ENCODE measurements around the gene HHIP. TPM values are rescaled to one million over a fixed set of nuclear protein-coding genes. Genes with fewer than 3 reads are reported as not detected.
A peak's percentile ranks its signal among the peaks of the same experiment; 100 is the strongest.

Gene HHIP
- total RNA-seq, 5 donors from 2014 or later (not counting 1 experiment from before 2014, with no cell fraction given): 0.03 to 0.85 TPM; not detected in 3

GRCh38 chr4:144647095-144647561, 1.2 kb downstream of the HHIP start:
- ChIA-PET CTCF (no interaction called here), POLR2A (no interaction called here)
- H3K27ac Mint-ChIP-seq: no peak overlapping the region
- H3K4me3 Mint-ChIP-seq: peak overlapping the region; percentile 68 to 83 (median 68)
- H3K4me1 Mint-ChIP-seq: peaks cover 17 to 23% (median 21%) of the 10 kb centered on the region in 3 donors
- H3K27ac ChIP-seq (ENCODE audit: low read length): no peak overlapping the region
- no peaks in the 10 kb centered on the region for H3K36me3 ChIP-seq (ENCODE audit: control insufficient read depth in 2 of 2, extremely low read depth in 1 of 2, insufficient read depth in 1 of 2, low read length in 1 of 2)
- H3K4me3 ChIP-seq (ENCODE audit: control insufficient read depth in 1 of 2, extremely low read depth in 1 of 2, low read length in 1 of 2): peak overlapping the region in 1 of 2 donors; percentile 90
- H3K36me3 Mint-ChIP-seq: no peaks in the 10 kb centered on the region
- peaks cover 14 to 16% of the 10 kb centered on the region in 2 experiments for H3K4me1 ChIP-seq (ENCODE audit: control insufficient read depth in 1 of 2, extremely low read depth in 1 of 2, insufficient read depth in 2 of 2, low read length in 2 of 2)
- peaks cover 0 to 24% of the 10 kb centered on the region in 2 experiments for H3K27me3 ChIP-seq (replicated peaks in 1 of 2; ENCODE audit: control insufficient read depth in 2 of 2, extremely low read depth in 1 of 2, insufficient read depth in 2 of 2, low read length in 1 of 2)
- no peaks in the 10 kb centered on the region for H3K9me3 ChIP-seq
- ATAC-seq (replicated peaks in 1 of 4): peak in 1 of 4 experiments; percentile 53
- H3K27me3 Mint-ChIP-seq: peaks cover 35 to 43% of the 10 kb centered on the region in 2 donors
- H3K9me3 Mint-ChIP-seq: no peaks in the 10 kb centered on the region
- 3% methylated on average over 8 of the region's 20 CpGs for WGBS (ENCODE audit: insufficient coverage)
- DNase-seq: peak in 1 of 35 experiments; percentile 6

- Histone ChIP-seq H3K27me3 (replicated peaks in 1 of 2; ENCODE audit: control insufficient read depth in 2 of 2, extremely low read depth in 1 of 2, insufficient read depth in 2 of 2, low read length in 1 of 2) (peaks cover 0 to 24% of the 10 kb centered on the region in 2 experiments), H3K9me3 (no peaks in the 10 kb centered on the region), H3K4me3 (ENCODE audit: control insufficient read depth in 1 of 2, extremely low read depth in 1 of 2, low read length in 1 of 2) (peak overlapping the region in 1 of 2 donors; percentile 90), H3K27ac (ENCODE audit: low read length) (no peak overlapping the region), H3K4me1 (ENCODE audit: control insufficient read depth in 1 of 2, extremely low read depth in 1 of 2, insufficient read depth in 2 of 2, low read length in 2 of 2) (peaks cover 14 to 16% of the 10 kb centered on the region in 2 experiments), H3K36me3 (ENCODE audit: control insufficient read depth in 2 of 2, extremely low read depth in 1 of 2, insufficient read depth in 1 of 2, low read length in 1 of 2) (no peaks in the 10 kb centered on the region)
- Mint-ChIP-seq H3K4me3 (peak overlapping the region in 2 of 3 donors; percentile 68 to 83), H3K9me3 (no peaks in the 10 kb centered on the region), H3K4me1 (peaks cover 17 to 23% (median 21%) of the 10 kb centered on the region in 3 donors), H3K27ac (no peak overlapping the region), H3K36me3 (no peaks in the 10 kb centered on the region), H3K27me3 (peaks cover 35 to 43% of the 10 kb centered on the region in 2 donors)
- CTCF ChIA-PET: no interaction called here
- DNase-seq (no peak), ATAC-seq (replicated peaks in 1 of 4) (no peak)
- no CpG with 5 or more reads among the region's 4 CpGs for WGBS (ENCODE audit: insufficient coverage)
- POLR2A ChIA-PET: no interaction called here
Measured at GRCh38 chr4:144647590-144647989, 1.6 kb downstream of the HHIP start.

GRCh38 chr4:144648042-144648441, 2.1 kb downstream of the HHIP start:
- Histone ChIP-seq H3K36me3 (ENCODE audit: control insufficient read depth in 2 of 2, extremely low read depth in 1 of 2, insufficient read depth in 1 of 2, low read length in 1 of 2) (no peaks in the 10 kb centered on the region), H3K4me3 (ENCODE audit: control insufficient read depth in 1 of 2, extremely low read depth in 1 of 2, low read length in 1 of 2) (no peak overlapping the region), H3K27me3 (replicated peaks in 1 of 2; ENCODE audit: control insufficient read depth in 2 of 2, extremely low read depth in 1 of 2, insufficient read depth in 2 of 2, low read length in 1 of 2) (peaks cover 0 to 24% of the 10 kb centered on the region in 2 experiments), H3K4me1 (ENCODE audit: control insufficient read depth in 1 of 2, extremely low read depth in 1 of 2, insufficient read depth in 2 of 2, low read length in 2 of 2) (peaks cover 14 to 16% of the 10 kb centered on the region in 2 experiments), H3K27ac (ENCODE audit: low read length) (no peak overlapping the region), H3K9me3 (no peaks in the 10 kb centered on the region)
- peaks cover 35 to 43% of the 10 kb centered on the region in 2 donors for H3K27me3 Mint-ChIP-seq
- DNase-seq: no peak
- H3K36me3 Mint-ChIP-seq: no peaks in the 10 kb centered on the region
- POLR2A ChIA-PET: no interaction called here
- no peak for ATAC-seq (replicated peaks in 1 of 4)
- CTCF ChIA-PET: interaction anchor here in 1 of 2 donors (0.5 kb wide), 1 partner anchor 341 kb away, joined by 3 read pairs; no protein-coding TSS in a partner anchor
- peak overlapping the region in 1 of 3 donors; percentile 83 for H3K4me3 Mint-ChIP-seq
- H3K27ac Mint-ChIP-seq: no peak overlapping the region
- H3K4me1 Mint-ChIP-seq: peaks cover 17 to 23% (median 21%) of the 10 kb centered on the region in 3 donors
- WGBS (ENCODE audit: insufficient coverage): no CpG with 5 or more reads among the region's 2 CpGs
- H3K9me3 Mint-ChIP-seq: no peaks in the 10 kb centered on the region

GRCh38 chr4:144649646-144650045, 3.7 kb downstream of the HHIP start:
- H3K27ac Mint-ChIP-seq: no peak overlapping the region
- Histone ChIP-seq H3K27me3 (replicated peaks in 1 of 2; ENCODE audit: control insufficient read depth in 2 of 2, extremely low read depth in 1 of 2, insufficient read depth in 2 of 2, low read length in 1 of 2) (peaks cover 0 to 24% of the 10 kb centered on the region in 2 experiments), H3K4me3 (ENCODE audit: control insufficient read depth in 1 of 2, extremely low read depth in 1 of 2, low read length in 1 of 2) (no peak overlapping the region), H3K27ac (ENCODE audit: low read length) (no peak overlapping the region), H3K36me3 (ENCODE audit: control insufficient read depth in 2 of 2, extremely low read depth in 1 of 2, insufficient read depth in 1 of 2, low read length in 1 of 2) (no peaks in the 10 kb centered on the region), H3K4me1 (ENCODE audit: control insufficient read depth in 1 of 2, extremely low read depth in 1 of 2, insufficient read depth in 2 of 2, low read length in 2 of 2) (peaks cover 14 to 16% of the 10 kb centered on the region in 2 experiments), H3K9me3 (no peaks in the 10 kb centered on the region)
- ChIA-PET POLR2A (no interaction called here), CTCF (no interaction called here)
- H3K27me3 Mint-ChIP-seq: peaks cover 32 to 40% of the 10 kb centered on the region in 2 donors
- WGBS (ENCODE audit: insufficient coverage): no CpG with 5 or more reads among the region's 1 CpG
- H3K9me3 Mint-ChIP-seq: no peaks in the 10 kb centered on the region
- H3K4me1 Mint-ChIP-seq: peaks cover 17 to 23% (median 21%) of the 10 kb centered on the region in 3 donors
- H3K4me3 Mint-ChIP-seq: no peak overlapping the region
- ATAC-seq (replicated peaks in 1 of 4) (no peak), DNase-seq (no peak)
- no peaks in the 10 kb centered on the region for H3K36me3 Mint-ChIP-seq

- H3K9me3 Mint-ChIP-seq: no peaks in the 10 kb centered on the region
- H3K36me3 ChIP-seq (ENCODE audit: control insufficient read depth in 2 of 2, extremely low read depth in 1 of 2, insufficient read depth in 1 of 2, low read length in 1 of 2): no peaks in the 10 kb centered on the region
- no peak overlapping the region for H3K27ac Mint-ChIP-seq
- H3K4me1 Mint-ChIP-seq: peaks cover 17 to 21% (median 21%) of the 10 kb centered on the region in 3 donors
- peaks cover 14 to 16% of the 10 kb centered on the region in 2 experiments for H3K4me1 ChIP-seq (ENCODE audit: control insufficient read depth in 1 of 2, extremely low read depth in 1 of 2, insufficient read depth in 2 of 2, low read length in 2 of 2)
- H3K4me3 Mint-ChIP-seq: no peak overlapping the region
- H3K27me3 Mint-ChIP-seq: peaks cover 26 to 39% of the 10 kb centered on the region in 2 donors
- H3K27me3 ChIP-seq (replicated peaks in 1 of 2; ENCODE audit: control insufficient read depth in 2 of 2, extremely low read depth in 1 of 2, insufficient read depth in 2 of 2, low read length in 1 of 2): peaks cover 0 to 16% of the 10 kb centered on the region in 2 experiments
- H3K4me3 ChIP-seq (ENCODE audit: control insufficient read depth in 1 of 2, extremely low read depth in 1 of 2, low read length in 1 of 2): no peak overlapping the region
- ATAC-seq (replicated peaks in 1 of 4) (no peak), DNase-seq (no peak)
- CTCF ChIA-PET: no interaction called here
- no peaks in the 10 kb centered on the region for H3K36me3 Mint-ChIP-seq
- H3K9me3 ChIP-seq: no peaks in the 10 kb centered on the region
- no peak overlapping the region for H3K27ac ChIP-seq (ENCODE audit: low read length)
- WGBS (ENCODE audit: insufficient coverage): no CpG with 5 or more reads among the region's 5 CpGs
- POLR2A ChIA-PET: no interaction called here
Measured at GRCh38 chr4:144650311-144651005, 4.5 kb downstream of the HHIP start.

- CTCF ChIA-PET: interaction anchor here in 1 of 2 donors (0.6 kb wide), 1 partner anchor 56 kb away, joined by 3 read pairs; no protein-coding TSS in a partner anchor
- Histone ChIP-seq H3K27ac (ENCODE audit: low read length) (no peak overlapping the region), H3K27me3 (replicated peaks in 1 of 2; ENCODE audit: control insufficient read depth in 2 of 2, extremely low read depth in 1 of 2, insufficient read depth in 2 of 2, low read length in 1 of 2) (no peaks in the 10 kb centered on the region), H3K9me3 (no peaks in the 10 kb centered on the region), H3K36me3 (ENCODE audit: control insufficient read depth in 2 of 2, extremely low read depth in 1 of 2, insufficient read depth in 1 of 2, low read length in 1 of 2) (no peaks in the 10 kb centered on the region), H3K4me1 (ENCODE audit: control insufficient read depth in 1 of 2, extremely low read depth in 1 of 2, insufficient read depth in 2 of 2, low read length in 2 of 2) (peaks cover 0 to under 1% of the 10 kb centered on the region in 2 experiments), H3K4me3 (ENCODE audit: control insufficient read depth in 1 of 2, extremely low read depth in 1 of 2, low read length in 1 of 2) (no peak overlapping the region)
- peaks cover 1 to 13% of the 10 kb centered on the region in 2 donors for H3K27me3 Mint-ChIP-seq
- ATAC-seq (replicated peaks in 1 of 4) (no peak), DNase-seq (no peak)
- POLR2A ChIA-PET: interaction anchor here in 1 of 2 donors (0.6 kb wide), 1 partner anchor 61 kb away, joined by 7 read pairs; no protein-coding TSS in a partner anchor
- H3K9me3 Mint-ChIP-seq: no peaks in the 10 kb centered on the region
- no CpG with 5 or more reads among the region's 4 CpGs for WGBS (ENCODE audit: insufficient coverage)
- H3K27ac Mint-ChIP-seq: no peak overlapping the region
- no peak overlapping the region for H3K4me3 Mint-ChIP-seq
- no peaks in the 10 kb centered on the region for H3K4me1 Mint-ChIP-seq
- H3K36me3 Mint-ChIP-seq: no peaks in the 10 kb centered on the region
Measured at GRCh38 chr4:144653781-144654545, 8.0 kb downstream of the HHIP start.

Data from T-cell (primary cell).